Right ventricle myocardium superior (tissue), 1 donor: ENCODE results near the gene NSG1. TPM values are rescaled to one million over a fixed set of nuclear protein-coding genes. Genes with fewer than 3 reads are reported as not detected.

Experiments
- ATAC-seq: fragments of 200-7000 bp; cut with Tn5 transposase; one replicate; pipeline ENCODE4 v1.9.1; 2020; ENCODE audit warnings: mild to moderate bottlenecking; ENCODE audit not compliant: poor library complexity
- DNase-seq: peaks from one replicate; pipeline ENCODE4 v3.0.0-alpha.2; 2020
- intact Hi-C: fragments of 100-400 bp; cut with DNase I; formaldehyde crosslinking; loops from one replicate; pipeline ENCODE4 v1.11.2; 2022
- total RNA-seq: library from RNA; stranded (reverse); fragmentation: NEBNext Ultra II Directional; extraction: Animal tissue kit (Norgen Biotek cat#: 25700); gene quantifications from one replicate; pipeline ENCODE4 v1.2.1, GENCODE V29; 2021
- donor health status: DM: no; HTN: yes; CAD: no; lungs with severe emphysema.

NSG1 gene
- total RNA-seq, 1 donor from 2014 or later: 6.8 TPM

DNA sequence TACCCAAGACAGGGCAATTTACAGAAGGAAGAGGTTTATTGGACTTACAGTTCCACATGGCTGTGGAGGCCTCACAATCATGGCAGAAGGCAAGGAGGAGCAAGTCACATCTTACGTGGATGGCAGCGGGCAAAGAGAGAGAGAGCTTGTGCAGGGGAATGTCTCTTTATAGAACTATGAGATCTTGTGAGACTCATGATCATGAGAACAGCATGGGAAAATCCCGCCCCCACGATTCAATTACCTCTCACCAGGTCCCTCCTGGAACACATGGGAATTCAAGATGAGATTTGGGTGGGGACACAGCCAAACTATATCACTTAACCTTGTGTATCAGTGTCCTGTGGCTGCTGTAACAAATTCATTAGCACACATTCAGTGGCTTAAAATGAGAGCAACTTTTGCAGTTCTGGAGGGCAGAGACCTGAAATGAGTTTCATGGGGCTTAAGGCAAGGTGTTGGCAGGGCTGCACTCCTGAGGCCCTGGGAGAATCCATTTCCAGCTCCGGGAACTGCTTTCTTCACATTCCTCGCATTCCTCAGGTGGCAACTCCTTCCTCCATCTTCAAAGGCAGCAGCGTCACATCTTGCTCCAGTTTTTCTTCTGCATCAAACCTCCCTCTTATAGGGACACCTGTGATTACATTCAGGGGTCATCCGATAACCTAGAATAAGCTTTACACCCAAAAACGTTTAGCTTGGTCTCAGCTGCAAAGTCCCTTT, 22.3 kb upstream of the NSG1 start:
- no peak for ATAC-seq
- intact Hi-C loops: no loop called here
- DNase-seq: no peak

DNA sequence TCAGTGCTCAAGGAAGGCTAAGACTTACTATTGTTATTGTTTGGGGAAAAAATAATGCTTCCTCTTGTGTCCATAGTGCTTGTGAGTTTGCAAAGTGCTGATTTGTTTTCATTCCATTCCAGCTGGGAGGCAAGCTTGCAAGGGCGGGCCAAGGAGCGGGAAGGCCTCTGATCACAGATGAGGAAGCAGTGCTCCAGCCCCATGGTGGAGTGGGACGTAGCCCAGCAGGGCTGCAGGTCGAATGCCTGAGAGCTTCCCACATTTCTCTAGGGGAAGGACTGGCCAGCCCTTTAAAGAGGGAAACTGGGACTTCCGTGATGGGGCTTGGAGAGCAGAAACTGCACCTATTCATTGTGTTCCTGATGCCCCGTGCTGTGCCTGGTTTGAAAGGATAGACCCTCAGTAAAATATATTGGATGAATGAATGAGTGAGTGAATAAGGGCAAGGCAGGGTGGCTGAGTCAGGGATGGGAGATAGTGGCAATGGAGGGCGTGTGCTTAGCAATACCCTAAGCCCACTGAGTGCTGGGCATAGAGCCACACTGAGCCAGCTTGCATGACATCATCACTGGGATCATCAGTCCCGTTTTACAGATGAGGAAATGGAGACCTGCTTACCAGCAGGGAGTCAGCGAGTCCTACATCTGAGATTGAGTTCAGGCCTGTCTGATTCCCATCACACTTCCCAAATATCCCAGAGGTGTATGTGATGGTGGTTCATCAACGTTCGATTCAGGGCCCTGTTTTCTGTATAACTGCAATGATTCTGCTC, 17.9 kb upstream of the NSG1 start:
- DNase-seq: no peak
- ATAC-seq: no peak
- intact Hi-C loops: no loop called here

DNA sequence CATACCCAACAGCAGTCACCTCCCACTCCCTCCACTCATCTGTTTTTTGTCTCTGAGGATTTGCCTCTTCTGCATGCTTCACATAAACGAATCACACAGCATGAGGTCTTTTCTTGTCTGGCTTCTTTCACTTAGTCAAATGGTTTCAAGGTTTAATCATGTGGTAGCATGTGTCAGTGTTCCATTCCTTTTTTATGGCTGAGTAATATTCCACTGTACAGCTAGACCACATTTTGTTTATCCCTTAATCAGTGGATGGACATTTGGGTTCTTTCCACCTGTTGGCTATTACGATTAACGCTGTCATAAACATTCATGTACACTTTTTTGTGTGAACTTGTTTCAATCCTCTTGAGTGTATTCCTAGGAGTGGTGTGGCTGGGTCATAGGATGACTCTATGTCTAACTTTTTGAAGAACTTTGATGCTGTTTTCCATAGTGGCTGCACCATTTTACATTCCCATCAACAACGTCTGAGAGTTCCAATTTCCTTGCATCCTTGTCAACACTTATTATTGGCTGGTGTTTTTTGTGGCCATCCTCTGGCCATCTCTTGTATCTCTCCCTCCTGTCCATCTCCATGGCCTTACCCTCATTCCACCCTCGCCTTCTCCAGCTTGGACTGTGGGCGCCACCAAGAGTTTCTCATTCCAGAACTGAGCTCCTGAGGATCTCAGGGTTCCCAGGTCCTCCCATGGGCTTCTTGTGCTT, 12.4 kb upstream of the NSG1 start:
- ATAC-seq: no peak
- DNase-seq: no peak
- intact Hi-C loops: no loop called here

DNA sequence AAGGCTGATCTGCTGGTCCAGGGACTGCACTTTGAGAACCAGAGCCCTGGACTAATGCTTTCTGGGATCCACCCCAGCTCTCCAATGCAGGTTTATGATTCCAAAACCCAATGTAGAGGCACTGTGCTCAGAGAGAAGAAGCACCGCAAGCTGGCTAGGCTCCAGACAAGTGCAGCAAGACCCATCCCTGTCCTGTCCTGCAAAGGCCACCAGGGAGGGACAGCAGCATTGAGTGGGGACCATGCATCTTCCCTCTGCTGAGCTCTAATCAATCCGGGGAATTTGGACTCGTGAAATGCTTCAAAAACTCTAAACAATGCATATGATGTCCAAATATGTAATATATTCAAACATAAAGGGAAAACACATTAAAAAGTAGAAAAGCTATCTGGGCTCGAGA, 10.8 kb upstream of the NSG1 start:
- no peak for ATAC-seq
- DNase-seq: no peak
- intact Hi-C loops: no loop called here

DNA sequence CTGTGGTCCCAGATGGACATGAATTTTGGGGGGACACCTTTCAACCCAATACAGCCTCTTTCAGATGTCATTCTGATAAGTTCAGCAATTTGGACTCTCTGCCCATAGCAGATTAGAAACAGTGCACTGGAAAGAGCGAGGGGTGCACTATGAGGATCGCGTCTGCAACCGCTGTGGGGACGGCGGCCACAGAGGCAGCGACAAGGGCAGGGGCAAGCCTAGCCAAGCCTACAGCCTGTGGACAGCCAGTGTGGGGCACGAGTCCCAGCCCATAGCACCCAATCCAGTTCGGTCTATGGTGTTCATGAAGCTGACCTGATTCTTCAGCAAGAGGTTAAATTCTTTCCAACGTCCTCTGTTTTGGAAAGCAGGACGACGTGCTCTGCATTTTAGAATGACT, 9.7 kb upstream of the NSG1 start:
- intact Hi-C loops: no loop called here
- no peak for DNase-seq
- ATAC-seq: no peak

DNA sequence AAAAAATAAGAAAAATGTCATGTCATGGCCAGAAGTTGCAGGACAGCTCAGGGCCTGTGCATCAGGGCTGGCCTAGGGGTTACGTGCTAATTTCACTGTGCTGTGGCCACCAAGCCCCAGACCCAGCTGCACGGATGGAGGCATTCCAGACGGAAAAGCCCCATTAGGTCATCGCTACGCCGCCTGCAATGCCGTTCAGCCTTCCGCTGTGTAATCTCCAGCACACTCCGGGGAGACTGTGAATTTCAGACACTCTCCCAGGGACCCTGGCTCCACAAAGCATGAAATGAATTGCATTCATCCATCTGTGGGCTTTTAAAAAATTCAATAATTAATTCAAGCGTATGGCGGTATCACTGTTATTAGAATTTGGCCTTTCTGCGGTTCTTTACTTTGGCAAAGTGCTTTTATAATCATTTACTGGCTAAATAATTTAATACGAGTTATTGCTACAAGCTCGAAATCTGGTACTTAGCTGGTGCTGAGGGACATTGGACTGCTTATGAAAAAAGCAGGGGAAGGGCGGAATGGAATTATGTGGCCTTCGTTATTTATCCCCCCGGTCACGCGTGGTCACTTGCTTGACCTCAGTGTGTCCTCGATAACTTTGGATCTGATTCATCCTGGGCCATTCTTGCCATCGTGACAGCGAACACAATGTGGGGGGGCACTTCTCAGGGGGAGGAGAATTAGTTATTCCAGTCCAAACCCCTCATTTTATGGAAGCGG, 9.0 kb upstream of the NSG1 start:
- intact Hi-C loops: no loop called here
- no peak for DNase-seq
- peak; percentile 56 for ATAC-seq

DNA sequence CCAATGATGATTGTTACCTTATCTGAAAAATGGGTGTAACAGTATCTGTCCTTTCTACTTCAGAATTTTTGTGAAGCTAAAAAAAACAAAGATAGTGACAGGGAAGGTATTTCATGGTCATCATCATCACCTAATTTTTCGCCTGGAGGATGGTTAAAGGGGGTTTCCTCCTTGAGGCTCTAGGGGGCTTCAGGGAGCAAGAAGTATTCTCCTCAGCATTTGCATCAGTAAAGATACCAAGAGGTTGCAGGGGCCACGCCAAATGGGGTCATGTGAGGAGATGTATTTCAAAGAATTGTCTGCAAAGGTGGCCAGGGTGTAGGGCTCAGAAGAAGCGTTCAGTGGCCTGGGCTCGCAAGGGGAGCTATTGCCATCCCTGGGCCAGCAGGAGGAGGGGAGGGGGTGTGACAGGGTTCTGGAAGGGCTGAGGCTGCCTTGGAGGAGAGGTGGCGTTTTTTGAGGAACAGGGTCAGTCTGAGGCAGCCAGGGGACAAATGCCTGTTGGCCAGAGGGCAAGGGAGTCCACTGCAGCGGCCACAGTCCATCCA, 7.3 kb upstream of the NSG1 start:
- no peak for ATAC-seq
- DNase-seq: no peak
- intact Hi-C loops: no loop called here

DNA sequence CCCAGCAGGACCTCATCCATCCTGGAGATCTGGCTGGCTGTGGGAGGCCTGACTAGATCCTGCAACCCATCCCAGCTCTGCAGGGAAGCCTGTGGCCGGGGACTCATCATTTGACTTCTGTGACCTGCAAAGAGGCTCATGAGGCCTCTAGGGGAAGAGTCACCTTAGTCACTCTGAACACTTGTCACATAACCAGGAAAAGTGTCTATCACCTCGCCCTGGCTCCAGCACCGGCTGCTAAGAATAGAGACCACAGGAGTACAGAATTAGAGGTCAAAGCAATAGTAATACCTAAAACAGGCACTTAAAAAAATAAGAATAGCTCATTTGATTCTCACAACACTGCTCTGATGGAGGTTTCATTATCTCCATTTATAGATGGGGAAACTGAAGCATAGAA, 3.8 kb upstream of the NSG1 start:
- ATAC-seq: peak; percentile 69
- intact Hi-C loops: no loop called here
- DNase-seq: peak; percentile 58

DNA sequence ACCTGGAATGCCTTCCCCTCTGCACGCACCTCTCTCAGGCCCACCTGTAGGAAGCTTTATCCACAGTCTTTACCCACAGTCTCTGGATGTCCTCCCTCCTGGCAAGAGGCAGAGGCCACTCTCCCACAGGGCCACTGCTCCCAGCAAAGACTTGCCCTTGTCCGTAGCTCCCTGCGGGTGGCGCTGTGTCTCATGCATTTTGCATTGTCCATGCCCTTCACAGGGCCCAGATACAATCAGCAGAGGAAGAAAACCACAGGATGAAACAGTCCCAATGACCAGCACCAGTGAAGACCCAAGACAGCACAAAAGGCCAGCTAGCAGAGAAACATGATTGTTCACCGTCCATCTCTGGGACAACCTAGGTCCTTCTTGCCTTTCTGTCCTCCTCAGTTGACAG, 2.1 kb upstream of the NSG1 start:
- intact Hi-C loops: no loop called here
- no peak for ATAC-seq
- DNase-seq: no peak

DNA sequence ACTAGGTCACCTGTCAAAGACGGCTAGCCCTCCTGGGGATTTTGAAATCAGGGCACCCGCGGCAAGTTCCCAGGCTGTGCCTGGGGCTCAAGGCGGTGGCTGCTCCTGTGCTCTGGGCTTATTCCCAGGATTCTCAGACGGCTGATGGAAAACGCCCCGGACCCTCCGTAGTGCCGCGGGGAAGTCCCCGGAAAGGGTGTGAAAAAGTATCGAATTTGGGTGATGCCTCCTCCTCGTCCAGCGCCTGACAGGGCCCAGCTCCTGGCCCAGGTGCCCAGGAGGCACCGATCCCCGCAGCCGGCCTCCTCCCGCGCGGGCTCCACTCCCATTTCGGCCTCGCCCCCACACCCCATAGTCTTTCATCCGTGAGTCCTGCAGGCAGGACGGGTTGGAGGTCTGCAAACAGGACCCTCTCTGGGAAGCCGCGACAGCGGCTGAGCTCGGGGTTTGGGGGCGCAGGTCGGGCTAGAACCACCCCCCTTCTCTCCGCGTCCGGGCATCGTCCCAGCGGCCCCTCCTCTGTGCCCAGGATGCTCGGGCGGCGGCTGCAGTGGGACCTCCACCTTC, 1.1 kb upstream of the NSG1 start:
- no peak for DNase-seq
- intact Hi-C loops: no loop called here
- no peak for ATAC-seq

DNA sequence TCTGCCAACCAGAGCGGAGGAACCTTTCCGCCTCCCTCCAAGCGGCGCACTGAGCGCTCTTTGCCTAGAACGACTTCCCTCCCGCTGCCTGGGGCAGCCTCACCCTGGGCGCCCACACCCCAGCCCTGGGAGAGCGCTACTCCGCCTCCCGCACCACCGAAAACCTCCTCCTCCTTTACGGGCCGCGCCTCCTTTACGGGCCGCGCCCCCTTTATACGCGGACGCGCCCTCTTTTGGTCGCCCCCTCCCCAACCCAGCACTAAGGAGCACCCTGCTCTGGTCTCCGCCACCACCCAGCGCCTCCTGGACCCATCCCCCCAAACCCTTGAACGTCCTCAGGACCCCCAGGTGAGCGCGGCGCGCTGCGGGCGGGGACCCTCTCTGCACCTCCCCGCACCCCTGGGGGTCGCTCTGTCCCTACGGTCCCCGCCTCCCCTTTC, 586 bp upstream of the NSG1 start:
- peak; percentile 7 for ATAC-seq
- DNase-seq: no peak
- intact Hi-C loops: no loop called here

DNA sequence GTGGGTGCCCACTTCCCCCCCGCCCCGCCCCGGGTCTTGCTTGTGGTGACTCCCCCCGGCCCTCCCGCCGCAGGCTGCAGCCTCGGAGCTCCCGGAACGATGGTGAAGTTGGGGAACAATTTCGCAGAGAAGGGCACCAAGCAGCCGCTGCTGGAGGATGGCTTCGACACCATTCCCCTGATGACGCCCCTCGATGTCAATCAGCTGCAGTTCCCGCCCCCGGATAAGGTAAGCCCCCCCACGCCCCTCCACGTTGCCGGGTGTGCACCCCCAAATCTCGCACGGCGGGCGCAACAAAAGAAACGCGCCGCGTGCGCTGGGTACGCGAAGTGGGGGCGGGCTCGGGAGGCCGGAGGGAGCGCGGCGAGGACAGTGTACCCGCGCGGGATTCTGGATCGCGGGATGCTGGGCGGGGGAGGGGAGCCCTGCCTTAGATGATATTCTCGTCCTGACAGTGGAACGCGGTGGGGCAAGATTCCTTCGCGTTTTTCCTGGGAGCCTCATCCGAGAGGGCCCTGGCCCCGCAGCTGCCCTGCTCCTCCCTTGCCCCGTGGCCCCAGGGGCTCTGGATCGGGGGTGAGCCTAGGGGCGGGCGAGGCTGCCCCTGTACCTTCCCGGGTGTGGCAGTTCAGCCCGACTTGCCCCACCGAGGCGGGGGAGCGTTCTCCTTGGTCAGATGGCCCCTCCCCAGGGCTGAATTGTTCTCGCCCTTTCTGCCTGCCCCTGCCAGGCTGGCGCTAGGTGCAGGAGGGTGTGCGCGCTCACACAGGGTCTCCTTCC, 819 bp downstream of the NSG1 start:
- intact Hi-C loops: no loop called here
- no peak for ATAC-seq

DNA sequence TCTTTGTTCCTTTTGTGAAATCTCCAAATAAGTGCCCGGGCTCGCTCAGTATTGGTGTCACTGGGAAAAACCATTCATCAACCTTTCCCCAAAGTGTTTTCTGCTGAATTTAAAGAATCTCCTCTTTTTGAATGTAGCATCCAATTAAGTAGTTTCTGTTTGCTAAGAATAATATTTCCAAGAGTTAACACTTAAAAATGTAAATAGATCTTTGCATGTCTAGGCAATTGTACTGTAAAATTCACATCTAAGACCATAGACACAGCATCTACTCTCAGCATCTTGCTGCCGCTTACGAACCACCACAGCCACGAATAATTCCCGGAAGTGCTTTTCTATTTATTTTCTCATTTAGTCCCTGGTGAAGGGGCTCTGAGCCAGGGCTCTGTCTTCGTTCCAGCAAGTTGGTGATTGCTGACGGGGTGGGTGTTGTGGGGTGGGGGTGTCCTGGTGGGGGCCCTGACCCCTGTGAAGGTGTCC, 1.4 kb downstream of the NSG1 start:
- intact Hi-C loops: no loop called here
- no peak for DNase-seq
- ATAC-seq: no peak

More for the DNA sequence above, 819 bp downstream of the NSG1 start:
- DNase-seq: no peak

DNA sequence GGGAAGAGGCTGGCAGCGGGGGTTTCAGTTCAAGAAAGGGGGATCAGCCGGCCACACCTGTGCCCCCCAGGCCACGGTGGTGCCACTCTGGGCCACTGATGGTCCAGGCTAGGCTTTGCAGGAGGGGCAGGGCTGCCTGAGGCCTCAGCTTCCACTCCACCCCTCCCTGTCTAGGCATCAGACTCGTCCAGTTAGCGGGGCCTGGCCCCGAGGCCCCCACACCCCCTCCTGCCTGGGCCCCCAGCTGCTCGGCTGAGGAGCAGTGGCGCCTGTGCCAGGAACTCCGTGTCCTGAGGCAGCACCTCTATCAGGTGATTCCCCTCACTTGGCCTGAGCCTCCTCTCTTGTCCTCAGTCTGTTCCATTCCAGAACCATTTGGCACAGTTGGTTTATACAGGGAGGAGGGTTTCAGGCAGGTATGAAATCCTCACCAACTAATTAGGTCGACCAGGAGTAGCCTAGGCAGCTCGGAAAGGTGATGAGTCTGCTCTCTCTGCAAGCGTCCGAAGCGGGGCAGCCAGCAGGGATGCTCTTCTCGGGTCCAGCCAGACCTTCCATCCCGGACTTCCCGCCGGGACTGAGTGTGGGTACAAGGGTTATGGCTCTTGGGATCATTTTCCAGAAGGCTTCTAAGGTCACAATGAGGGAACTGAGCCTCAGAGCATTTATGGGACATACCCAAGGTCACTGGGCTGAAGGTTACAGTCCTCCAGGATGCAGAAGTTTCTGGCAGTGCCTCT, 2.1 kb downstream of the NSG1 start:
- no peak for ATAC-seq
- intact Hi-C loops: no loop called here
- DNase-seq: no peak

DNA sequence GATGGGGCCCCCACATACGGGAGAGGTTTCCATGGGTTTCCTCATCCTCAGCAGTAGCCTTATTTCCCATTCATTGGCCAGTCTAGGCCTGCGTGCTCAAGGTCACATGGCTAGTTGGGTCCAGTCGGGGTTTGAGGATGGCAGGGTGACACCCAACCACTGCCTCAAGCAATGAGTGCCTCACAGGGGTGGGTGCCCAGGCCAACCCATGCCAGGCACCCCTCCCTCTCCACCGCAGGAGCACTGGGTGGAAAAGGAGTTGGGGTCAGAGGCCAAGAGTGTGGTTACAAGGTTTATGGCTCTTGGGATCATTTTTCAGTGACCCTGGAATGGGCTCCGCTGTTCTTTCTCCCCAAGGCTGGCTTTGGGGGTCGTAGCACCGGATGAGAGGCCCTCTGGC, 3.1 kb downstream of the NSG1 start:
- intact Hi-C loops: no loop called here
- DNase-seq (no peak), ATAC-seq (no peak)

DNA sequence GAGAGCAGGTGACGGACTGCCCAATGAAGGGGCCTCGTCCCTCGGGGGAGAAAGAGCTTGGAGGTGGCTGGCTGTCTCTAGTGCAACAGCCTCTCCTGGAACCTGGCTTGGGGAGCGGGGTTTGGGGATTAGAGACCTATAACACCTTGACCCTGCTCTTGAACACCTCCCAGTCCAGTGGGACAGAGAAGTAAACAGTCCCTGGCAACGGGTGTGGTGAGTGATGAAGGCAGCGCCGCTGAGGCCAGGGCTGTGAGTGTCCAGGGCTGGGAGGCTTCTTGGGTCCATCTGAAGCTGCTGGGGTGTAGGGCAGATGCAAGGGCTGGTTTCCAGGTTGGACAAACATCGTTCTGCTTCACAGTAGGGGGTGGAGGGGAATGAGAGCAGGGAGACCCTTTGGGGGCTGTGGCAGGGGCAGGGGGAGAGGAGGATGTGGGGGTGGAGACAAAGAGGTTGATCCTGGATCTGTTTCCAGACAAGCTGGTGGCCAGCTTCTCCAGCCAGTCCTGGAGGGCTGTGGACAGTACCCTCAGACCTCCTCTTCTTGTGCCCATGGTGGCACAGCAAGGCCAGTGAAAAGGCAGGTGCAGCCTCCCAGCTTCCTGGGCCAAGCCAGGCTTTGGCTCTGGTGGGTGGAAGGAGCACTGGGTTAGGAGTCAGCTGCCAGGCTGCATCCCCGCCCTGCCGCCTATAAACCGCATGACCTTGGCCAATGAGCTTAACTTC, 3.8 kb downstream of the NSG1 start:
- intact Hi-C loops: no loop called here
- DNase-seq (no peak), ATAC-seq (no peak)
